Right atrium auricular region (tissue), 2 donors: ENCODE results near the gene PSMF1. TPM values are rescaled to one million over a fixed set of nuclear protein-coding genes. Genes with fewer than 3 reads are reported as not detected.

Source experiments
- DNase-seq: peaks from one replicate; pipeline ENCODE4 v3.0.0-alpha.2; 2019; ENCODE audit warnings: low spot score
- H3K27ac ChIP-seq, 2 donors: fragments of 200-600 bp; sonication (generic); 1 replicate in 1 of 2; 2 replicates in 1 of 2; pipeline ENCODE4 v1.5.1; 2016 to 2019
- H3K27me3 ChIP-seq, 2 donors: fragments of 200-600 bp; sonication (generic); one replicate each; pipeline versions ENCODE4 v1.5.1 to v1.6.0; 2017 to 2019
- H3K36me3 ChIP-seq: fragments of 200-600 bp; sonication (generic); one replicate; pipeline ENCODE4 v1.5.1; 2016
- H3K4me1 ChIP-seq, 2 donors: fragments of 200-600 bp; sonication (generic); one replicate each; pipeline versions ENCODE4 v1.5.1 to v1.6.0; 2017 to 2019
- H3K4me3 ChIP-seq, 2 donors: fragments of 200-600 bp; sonication (generic); 1 replicate in 1 of 2; 2 replicates in 1 of 2; pipeline ENCODE4 v1.5.1; 2017 to 2019; ENCODE audit warnings: mild to moderate bottlenecking in 1 of 2, moderate library complexity in 1 of 2
- H3K9me3 ChIP-seq, 2 donors: fragments of 200-600 bp; sonication (generic); one replicate each; pipeline ENCODE4 v1.5.1; 2019
- total RNA-seq, 2 donors: library from RNA; depleted of rRNA; stranded (reverse); fragments of >200 nt; gene quantifications; one replicate each; pipeline ENCODE4 v1.1.0, GENCODE V29; 2016
- TF ChIP-seq, protein P1 (sequence below), 2 donors: fragments of 200-600 bp; sonication (generic); IDR thresholded peaks; one replicate each; pipeline ENCODE4 v1.5.1; 2019; ENCODE audit warnings: antibody characterized with exemption in 2 of 2

Gene PSMF1
- total RNA-seq, 2 donors from 2014 or later, result 88.6 to 116 TPM

DNA sequence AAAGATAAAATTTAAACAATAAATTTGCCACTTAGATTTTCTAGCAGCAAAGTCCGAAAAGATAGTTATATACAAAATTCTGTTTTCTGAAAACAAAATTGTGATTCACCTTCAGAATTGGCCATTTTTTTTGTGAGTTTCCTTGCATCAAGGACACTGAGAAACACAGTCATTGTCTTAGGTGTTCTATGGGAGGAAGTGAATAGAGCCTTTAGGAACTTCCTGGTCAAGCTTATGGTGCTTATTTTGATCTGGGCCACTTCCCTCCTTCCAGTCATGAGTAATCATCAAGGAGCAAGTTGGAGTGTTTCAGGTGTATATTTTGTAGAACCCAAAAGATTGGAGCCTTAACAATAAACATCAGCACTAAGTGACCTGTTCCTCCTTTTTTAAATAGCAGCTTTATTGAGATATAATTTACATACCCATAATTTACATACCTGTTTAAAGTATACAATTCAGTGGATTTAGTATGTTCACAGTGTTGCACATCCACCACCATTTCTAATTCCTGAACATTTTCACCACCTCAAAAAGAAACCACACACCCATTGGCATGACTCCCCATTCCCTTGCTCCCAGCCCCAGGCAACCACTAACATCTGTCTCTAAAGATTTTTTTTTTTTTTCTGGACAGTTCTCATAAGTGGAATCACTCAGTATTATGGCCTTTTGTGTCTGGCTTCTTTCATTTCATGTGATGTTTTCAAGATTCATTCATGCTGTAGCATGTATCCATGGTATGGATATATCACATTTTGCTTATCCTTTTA lies 48.7 kb downstream of the PSMF1 start:
- TF ChIP-seq, protein P1, sequence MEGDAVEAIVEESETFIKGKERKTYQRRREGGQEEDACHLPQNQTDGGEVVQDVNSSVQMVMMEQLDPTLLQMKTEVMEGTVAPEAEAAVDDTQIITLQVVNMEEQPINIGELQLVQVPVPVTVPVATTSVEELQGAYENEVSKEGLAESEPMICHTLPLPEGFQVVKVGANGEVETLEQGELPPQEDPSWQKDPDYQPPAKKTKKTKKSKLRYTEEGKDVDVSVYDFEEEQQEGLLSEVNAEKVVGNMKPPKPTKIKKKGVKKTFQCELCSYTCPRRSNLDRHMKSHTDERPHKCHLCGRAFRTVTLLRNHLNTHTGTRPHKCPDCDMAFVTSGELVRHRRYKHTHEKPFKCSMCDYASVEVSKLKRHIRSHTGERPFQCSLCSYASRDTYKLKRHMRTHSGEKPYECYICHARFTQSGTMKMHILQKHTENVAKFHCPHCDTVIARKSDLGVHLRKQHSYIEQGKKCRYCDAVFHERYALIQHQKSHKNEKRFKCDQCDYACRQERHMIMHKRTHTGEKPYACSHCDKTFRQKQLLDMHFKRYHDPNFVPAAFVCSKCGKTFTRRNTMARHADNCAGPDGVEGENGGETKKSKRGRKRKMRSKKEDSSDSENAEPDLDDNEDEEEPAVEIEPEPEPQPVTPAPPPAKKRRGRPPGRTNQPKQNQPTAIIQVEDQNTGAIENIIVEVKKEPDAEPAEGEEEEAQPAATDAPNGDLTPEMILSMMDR (IDR thresholded peaks at IDR 0.05), result no peak
- Histone ChIP-seq H3K27ac (no peak overlapping the region), H3K27me3 (no peaks in the 10 kb centered on the region), H3K9me3 (no peaks in the 10 kb centered on the region), H3K4me1 (no peaks in the 10 kb centered on the region), H3K4me3 (no peak overlapping the region), H3K36me3 (peaks cover 81% of the 10 kb centered on the region)
- DNase-seq, result no peak

DNA sequence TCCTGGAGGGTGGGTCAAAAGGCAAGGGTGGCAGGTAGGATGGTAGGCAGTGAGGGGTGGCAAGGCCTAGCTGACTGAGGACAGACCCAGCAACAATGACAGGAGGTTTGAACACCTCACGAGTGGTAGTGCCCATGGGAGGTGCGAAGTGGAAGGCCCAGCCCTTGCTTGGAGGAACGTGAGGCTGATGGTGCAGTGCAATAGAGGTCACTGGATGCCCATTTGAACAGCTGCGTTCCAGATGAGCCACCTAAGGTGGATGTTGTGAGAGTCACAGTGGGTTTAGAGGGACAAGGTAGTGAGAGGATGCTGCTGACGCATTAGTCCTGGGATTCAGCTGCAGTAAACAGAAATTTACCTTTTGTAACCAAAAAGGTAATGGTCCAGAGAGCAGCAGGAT lies 50.8 kb downstream of the PSMF1 start:
- Histone ChIP-seq H3K4me1 (no peaks in the 10 kb centered on the region), H3K36me3 (peaks cover 67% of the 10 kb centered on the region), H3K27me3 (no peaks in the 10 kb centered on the region), H3K4me3 (no peak overlapping the region), H3K27ac (no peak overlapping the region), H3K9me3 (no peaks in the 10 kb centered on the region)
- no peak for DNase-seq
- TF ChIP-seq, protein P1 (IDR thresholded peaks at IDR 0.05), result no peak

DNA sequence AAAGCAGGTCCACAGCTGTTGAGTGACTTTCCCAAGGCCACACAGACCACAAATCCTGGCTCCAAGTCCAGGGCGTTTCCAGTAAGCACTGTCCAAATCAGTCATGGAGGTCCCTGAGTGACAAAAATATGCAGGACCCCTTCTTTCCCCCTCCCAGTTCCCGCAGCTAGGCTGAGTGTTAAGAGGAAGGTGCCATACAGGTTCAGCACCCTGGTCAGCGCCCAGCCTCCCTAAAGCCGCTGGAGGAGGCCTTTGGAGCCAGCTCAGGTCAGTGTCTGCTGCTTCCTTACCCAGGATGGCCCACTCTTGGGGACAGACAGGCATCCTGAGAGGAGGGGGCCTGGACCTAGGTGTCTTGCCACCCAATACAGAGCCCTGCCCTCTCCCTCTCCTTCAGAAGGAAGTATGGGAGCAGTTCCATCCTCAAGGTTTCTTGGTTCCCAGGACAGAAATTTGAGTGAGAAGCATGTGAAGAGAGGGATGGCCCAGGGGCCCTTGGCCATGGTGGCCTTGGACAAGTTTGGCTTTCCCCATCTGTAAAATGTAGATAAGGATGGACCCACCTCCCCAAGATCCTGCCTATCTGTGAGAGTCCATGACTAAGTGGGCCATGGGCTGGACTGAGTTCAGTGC lies 53.2 kb downstream of the PSMF1 start:
- Histone ChIP-seq H3K27me3 (no peaks in the 10 kb centered on the region), H3K9me3 (no peaks in the 10 kb centered on the region), H3K36me3 (peaks cover 45% of the 10 kb centered on the region), H3K4me3 (no peak overlapping the region), H3K27ac (no peak overlapping the region), H3K4me1 (no peaks in the 10 kb centered on the region)
- TF ChIP-seq, protein P1 (IDR thresholded peaks at IDR 0.05), result no peak
- no peak for DNase-seq

DNA sequence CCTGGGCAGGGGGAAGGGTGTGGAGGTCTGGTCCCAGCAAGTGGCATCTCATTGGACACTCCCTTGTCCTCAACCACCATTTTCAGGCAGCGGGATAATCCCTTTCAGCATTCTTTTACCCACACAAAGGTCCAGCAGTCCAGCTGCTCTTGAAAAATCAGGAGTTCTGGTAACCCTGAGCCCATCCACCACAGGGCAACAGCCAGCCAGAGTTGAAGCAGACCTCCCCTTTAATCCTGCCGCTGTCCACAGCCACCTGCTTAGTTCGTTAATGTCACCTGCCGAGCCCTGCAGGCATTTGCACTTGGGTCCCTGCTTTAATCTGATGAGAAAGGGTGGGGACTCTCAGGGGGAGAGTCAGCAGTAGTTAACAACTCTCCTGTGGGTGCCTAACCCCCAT lies 55.3 kb downstream of the PSMF1 start:
- Histone ChIP-seq H3K27me3 (no peaks in the 10 kb centered on the region), H3K4me3 (no peak overlapping the region), H3K27ac (no peak overlapping the region), H3K36me3 (peaks cover 26% of the 10 kb centered on the region), H3K4me1 (no peaks in the 10 kb centered on the region), H3K9me3 (no peaks in the 10 kb centered on the region)
- DNase-seq, result no peak
- TF ChIP-seq, protein P1 (IDR thresholded peaks at IDR 0.05), result no peak

DNA sequence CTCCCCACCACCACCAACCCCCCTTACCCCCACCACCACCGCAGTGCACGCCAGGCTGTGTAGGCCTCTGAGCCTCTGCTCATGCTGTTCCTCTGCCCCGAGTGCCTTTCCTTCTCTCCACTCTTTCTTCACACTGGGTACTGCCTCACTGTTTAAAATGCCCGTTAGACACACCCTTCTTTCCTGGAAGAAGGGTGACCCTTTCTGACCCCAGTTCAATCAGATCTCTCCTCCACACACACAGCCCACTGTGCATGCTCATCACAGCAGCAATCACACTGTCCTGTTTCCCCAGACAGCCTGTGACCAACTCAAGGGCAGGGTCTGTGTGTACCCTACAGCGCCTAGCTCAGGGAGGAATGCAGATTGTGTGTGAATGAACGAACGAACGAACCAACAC lies 56.4 kb downstream of the PSMF1 start:
- Histone ChIP-seq H3K9me3 (no peaks in the 10 kb centered on the region), H3K36me3 (peaks cover 15% of the 10 kb centered on the region), H3K4me1 (no peaks in the 10 kb centered on the region), H3K27ac (no peak overlapping the region), H3K4me3 (no peak overlapping the region), H3K27me3 (no peaks in the 10 kb centered on the region)
- TF ChIP-seq, protein P1 (IDR thresholded peaks at IDR 0.05), result no peak
- DNase-seq, result no peak
